MV-4-11 (cell line): ENCODE data around the gene ACTG1.

ENCODE experiments used
- DNase-seq: peaks from one replicate; lab custom pipeline; 2025; lab: John Stamatoyannopoulos, UW

Gene ACTG1

DNA sequence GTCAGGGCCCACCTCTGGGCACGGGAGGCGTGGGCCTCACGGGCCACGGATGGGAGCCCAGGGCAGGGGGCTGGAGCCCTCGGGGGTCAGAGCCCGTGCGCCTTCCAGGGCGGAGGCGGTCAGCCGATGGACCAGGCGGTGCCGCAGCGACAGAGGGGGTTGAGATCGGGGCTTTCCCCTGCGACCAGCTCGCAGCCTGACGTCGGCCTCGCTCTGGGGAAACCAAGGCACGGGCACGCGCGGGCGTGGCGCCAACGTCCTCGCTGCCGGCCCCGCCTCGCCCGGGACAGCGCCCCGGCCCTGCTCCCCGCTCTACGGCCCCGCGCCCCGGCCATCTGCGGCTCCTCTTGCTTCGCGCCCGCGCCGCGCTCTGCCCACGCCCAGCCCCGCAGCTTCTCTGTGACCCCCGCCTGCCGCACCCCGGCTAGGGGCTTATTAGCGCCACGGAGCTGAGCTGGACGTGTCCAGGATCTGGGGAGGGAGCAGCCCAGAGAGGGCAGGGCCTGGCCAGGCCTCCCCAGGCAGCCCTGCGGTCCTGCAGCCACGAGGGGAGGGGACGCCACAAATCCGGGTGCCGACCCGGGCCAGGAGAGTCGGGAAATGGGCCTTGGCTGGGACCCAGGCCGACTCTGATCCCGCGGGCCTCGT is 13.5 kb downstream of the ACTG1 start:
- DNase-seq = no peak

GRCh38 chr17:81494626-81495377 is 17.8 kb downstream of the ACTG1 start:
- no peak for DNase-seq

DNA sequence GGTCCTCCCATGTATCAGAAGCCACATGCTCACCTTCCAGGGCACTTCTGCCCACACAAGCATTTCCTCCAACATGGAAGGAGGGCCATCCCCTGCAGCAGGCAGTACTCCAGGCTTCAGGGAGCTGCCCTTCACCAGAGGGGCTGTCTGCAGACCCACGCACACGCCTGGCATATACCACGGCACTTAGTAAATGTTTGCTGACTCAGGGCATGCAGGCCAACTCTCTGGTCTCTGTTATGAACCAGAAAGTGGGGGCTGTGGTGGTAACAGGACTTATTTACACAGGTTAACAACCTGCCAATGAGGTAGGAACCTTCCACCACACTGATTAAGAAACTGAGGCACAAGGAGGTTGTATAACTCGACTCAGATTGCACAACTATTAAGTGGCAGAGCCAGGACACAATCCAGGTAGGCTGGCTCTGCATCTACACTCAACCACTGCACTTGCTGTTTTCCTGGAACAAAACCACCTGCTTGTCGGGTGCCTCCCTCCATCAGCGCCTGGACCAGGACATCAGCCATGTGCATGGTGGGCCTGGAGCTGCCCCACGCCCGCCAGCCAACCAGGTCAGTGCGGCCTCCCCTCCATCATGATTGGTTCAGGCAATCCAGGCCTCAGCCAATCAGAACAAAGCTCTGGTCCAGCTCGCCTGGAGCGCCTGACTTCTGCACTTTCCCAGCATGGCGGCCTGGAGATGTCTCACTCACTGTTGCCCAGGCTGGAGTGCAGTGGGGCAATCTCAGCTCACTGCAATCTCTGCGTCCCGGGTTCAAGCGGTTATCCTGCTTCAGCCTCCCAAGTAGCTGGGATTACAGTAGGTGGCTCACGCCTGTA is 19.2 kb downstream of the ACTG1 start:
- no peak for DNase-seq

DNA sequence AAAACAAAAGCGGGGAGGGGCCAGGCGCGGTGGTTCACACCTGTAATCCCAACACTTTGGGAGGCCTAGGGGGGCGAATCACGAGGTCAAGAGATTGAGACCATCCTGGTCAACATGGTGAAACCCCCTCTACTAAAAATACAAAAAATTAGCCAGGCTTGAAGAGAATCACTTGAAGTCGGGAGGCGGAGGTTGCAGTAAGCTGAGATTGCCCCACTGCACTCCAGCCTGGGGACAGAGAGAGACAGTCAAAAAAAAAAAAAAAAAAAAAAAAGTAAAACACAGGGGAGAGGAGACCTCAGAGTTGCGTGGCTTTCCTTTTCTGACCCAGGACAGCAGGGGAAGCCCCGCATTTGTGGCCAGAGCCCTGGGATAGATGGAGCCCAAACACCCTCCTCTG is 19.9 kb downstream of the ACTG1 start:
- no peak for DNase-seq

- no peak for DNase-seq
Measured at GRCh38 chr17:81492202-81492601, 20.4 kb downstream of the ACTG1 start.

- DNase-seq = no peak
Measured at GRCh38 chr17:81491761-81492160, 20.8 kb downstream of the ACTG1 start.

GRCh38 chr17:81491181-81491581 is 21.4 kb downstream of the ACTG1 start:
- no peak for DNase-seq

GRCh38 chr17:81489998-81490992 is 22.3 kb downstream of the ACTG1 start:
- no peak for DNase-seq

DNA sequence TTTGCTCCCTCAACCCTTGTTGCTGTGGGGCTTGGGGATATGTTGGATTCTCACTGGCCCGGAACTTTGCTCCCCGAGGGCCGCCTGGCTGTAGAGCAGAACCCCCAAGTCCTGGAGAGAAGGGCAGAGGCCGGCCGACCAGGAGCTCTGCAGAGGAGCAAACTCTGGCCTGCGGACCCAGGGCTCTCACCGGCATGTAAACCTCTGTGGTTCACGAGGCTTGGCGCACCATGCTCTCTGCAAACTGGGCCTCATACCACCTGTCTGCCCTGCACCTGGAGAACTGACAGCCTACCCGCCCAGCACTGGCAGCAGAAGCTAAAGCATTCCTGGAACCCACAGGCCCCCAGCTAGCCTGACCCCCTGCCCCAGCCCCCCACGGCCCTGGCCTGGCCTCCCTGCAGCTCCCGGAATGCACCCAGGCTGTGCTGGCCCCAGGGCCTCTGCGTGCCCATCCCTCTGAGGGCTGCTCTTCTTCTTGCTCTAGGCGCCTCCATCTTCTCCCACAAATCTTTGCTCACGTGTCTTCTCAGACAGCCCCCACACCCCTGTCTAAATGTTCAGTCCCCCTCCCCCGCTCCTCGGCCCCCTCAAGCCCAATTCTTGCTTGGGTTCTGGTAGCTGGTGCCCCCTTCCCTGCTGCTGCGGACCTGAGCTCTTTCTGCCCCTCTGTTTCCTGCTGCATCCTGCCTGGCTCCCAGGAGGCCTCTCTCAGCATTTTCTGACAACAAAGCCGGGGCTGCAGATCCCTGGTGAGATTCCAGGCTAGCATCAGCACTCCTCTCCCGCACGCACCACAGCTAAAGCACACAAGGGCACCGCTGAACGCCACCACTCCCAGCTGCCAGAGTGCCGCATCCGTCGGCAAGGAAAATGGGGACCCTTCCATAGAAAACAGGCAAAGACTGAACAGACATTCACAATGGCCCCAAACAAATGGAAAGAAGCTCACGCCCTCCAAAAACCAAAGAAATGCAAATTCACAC is 23.3 kb downstream of the ACTG1 start:
- DNase-seq = no peak

- DNase-seq = no peak
Measured at GRCh38 chr17:81488276-81488860, 24.2 kb downstream of the ACTG1 start.

DNA sequence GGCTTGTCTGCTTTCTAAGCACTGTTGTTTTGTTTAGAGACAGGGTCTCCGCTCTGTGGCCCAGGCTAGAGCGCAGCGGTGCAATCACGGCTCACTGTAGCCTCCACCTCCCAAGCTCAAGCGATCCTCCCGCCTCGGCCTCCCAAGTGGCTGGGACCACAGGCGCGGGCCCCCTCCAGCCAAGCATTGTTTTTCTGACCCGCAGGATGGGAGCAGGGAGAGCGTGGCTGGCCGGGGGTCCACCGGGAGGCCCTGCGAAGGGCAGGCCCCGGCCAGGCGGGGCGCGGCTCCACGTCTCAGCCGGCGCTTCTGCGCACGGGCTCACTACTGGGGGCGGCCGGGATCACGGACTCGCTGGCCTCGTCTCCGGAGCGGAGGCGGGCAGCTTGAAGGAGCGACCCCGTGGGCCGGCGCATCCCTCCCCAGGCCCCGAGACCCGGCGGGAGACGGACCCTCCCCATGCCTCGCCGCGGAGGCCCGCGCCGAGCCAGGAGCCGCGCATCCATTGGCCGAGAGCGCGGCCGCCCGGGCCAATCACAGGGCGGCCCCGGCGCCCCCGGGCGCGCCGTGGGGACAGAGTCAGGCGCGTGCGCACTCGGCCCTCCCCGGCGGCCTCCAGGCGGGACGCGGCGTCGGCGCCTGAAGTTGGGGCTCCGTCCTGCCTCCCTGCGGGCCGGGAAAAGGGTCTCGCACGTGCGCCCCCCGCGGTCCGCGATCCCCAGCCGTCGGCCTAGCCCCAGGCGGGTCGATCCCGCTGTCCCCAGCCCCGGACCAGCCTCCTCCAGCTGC is 24.9 kb downstream of the ACTG1 start:
- DNase-seq = peak; percentile 57

GRCh38 chr17:81487089-81487486 is 25.5 kb downstream of the ACTG1 start:
- no peak for DNase-seq

GRCh38 chr17:81486199-81486810 is 26.3 kb downstream of the ACTG1 start:
- peak; percentile 27 for DNase-seq

GRCh38 chr17:81484195-81484979 is 28.2 kb downstream of the ACTG1 start:
- DNase-seq = peak; percentile 60

GRCh38 chr17:81483862-81484194 is 28.8 kb downstream of the ACTG1 start:
- no peak for DNase-seq

DNA sequence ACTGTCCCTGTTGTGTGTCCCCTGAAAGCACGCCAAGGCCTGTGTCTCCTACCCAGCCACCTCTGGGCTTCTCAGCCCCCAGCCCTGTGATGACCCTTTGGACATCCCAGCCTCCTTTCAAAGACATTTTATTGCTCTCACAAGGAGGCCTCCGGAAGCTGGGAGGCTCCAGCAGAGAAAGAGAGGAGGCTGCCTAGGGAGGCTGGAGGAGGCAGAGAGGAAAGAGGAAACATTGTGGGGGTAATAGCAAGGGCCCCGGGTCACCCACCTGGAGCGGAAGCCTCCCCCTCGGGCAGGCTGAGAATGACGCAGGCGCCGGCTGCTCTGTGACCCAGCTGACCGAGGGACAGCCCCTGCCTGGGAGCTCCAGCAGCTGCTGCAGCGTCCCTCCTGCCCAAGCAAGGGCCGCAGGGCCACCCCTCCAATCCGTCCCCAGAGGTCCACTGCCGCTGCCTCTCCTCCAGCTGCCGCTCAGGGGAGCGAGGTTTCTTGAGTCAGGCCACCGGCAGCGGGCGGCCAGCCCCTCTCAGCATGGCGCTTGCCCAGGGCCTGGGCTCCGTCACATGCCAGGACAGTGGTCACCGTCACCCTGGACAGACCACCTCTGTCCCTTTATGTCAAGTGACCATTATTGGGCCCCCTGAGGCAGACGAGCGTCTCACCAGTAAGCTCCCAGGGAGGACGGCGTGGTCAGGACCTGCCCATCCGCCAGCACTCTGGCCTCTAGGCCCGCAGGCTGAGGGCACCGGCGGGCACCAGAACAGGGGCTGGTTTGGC is 29.3 kb downstream of the ACTG1 start:
- DNase-seq = no peak

- DNase-seq = no peak
Measured at GRCh38 chr17:81482673-81483072, 29.9 kb downstream of the ACTG1 start.
